ENCODE results near the gene XYLT1. TPM values are rescaled to one million over a fixed set of nuclear protein-coding genes. Genes with fewer than 3 reads are reported as not detected.

XYLT1 gene
- total and polyA plus RNA-seq, 2 donors: 2.2 to 3.5 TPM

DNA sequence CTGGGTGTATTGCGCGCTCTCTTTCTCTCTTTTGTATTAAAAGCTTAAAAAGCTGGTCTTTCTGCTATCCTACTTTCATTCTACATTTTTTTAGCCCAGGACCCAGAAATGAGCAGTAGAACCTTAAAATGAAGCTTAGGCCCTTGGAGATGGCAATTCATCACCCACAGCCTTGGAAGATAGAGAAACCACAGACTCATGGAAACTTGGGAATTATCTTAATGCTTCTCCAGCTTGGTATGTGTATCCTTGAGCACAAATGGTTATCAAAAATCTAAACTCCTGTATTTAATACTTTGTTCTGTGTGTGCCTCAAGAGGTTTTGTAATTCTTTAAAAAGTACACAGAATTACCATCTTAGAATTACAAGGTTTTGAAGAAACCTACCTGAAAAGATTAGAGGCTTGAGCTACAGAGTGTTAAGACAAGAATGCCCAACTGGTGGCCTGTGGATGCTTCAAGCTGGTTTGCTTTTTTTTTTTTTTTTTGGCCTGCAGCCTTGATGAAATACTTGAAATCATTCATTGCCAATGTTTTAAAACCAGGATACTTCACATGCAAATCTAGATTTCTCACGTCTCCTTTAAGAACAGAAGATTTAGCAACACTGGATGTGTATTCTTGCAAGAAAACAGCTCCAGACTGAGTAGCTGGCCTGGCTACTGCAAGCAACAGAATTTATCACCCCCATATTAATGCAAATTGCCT, 105.0 kb downstream of the XYLT1 start:
- peak overlapping the region; percentile 19 to 55 for H3K27ac ChIP-seq (ENCODE audit: low read depth in 1 of 2, low read length in 1 of 2)
- peaks cover 70 to 78% of the 10 kb centered on the region in 2 donors for H3K4me1 ChIP-seq (ENCODE audit: control insufficient read depth in 2 of 2, insufficient read depth in 2 of 2, low read length in 2 of 2)
- 90% methylated on average over 3 of the region's 3 CpGs for WGBS
- no peak for DNase-seq (ENCODE audit: low read depth in 6 of 9, low spot score in 9 of 9)
- no peak overlapping the region for H3K4me3 ChIP-seq (ENCODE audit: low read length in 2 of 2)
- H3K36me3 ChIP-seq (ENCODE audit: control insufficient read depth in 2 of 2, insufficient read depth in 2 of 2, low read length in 1 of 2): no peaks in the 10 kb centered on the region
- H3K27me3 ChIP-seq (ENCODE audit: control insufficient read depth in 2 of 2, insufficient read depth in 1 of 2, low read length in 1 of 2): no peaks in the 10 kb centered on the region
- no peaks in the 10 kb centered on the region for H3K9me3 ChIP-seq (ENCODE audit: control insufficient read depth in 2 of 2, insufficient read depth in 1 of 2, low read length in 1 of 2)

DNA sequence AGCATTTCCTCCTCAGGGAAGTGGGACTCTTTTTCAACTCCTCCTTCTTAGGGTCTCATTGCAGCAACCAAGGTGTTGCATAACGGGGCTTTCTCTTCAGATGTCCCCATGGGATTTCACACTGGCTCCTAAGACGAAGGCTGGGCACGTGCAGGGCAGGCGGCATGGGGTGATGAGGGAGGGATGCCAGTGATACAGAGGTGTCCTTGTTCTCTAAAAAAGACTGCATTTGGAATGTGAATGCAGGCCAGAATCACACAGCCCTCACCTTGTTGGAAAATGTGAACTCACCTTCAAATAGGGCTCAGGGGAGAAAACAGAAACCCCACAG, 105.6 kb downstream of the XYLT1 start:
- no peak for DNase-seq (ENCODE audit: low read depth in 6 of 9, low spot score in 9 of 9)
- no peak overlapping the region for H3K4me3 ChIP-seq (ENCODE audit: low read length in 2 of 2)
- H3K9me3 ChIP-seq (ENCODE audit: control insufficient read depth in 2 of 2, insufficient read depth in 1 of 2, low read length in 1 of 2): no peaks in the 10 kb centered on the region
- H3K36me3 ChIP-seq (ENCODE audit: control insufficient read depth in 2 of 2, insufficient read depth in 2 of 2, low read length in 1 of 2): no peaks in the 10 kb centered on the region
- peak overlapping the region; percentile 19 to 55 for H3K27ac ChIP-seq (ENCODE audit: low read depth in 1 of 2, low read length in 1 of 2)
- H3K27me3 ChIP-seq (ENCODE audit: control insufficient read depth in 2 of 2, insufficient read depth in 1 of 2, low read length in 1 of 2): no peaks in the 10 kb centered on the region
- 95% methylated on average over 4 of the region's 4 CpGs for WGBS
- peaks cover 65 to 73% of the 10 kb centered on the region in 2 donors for H3K4me1 ChIP-seq (ENCODE audit: control insufficient read depth in 2 of 2, insufficient read depth in 2 of 2, low read length in 2 of 2)

DNA sequence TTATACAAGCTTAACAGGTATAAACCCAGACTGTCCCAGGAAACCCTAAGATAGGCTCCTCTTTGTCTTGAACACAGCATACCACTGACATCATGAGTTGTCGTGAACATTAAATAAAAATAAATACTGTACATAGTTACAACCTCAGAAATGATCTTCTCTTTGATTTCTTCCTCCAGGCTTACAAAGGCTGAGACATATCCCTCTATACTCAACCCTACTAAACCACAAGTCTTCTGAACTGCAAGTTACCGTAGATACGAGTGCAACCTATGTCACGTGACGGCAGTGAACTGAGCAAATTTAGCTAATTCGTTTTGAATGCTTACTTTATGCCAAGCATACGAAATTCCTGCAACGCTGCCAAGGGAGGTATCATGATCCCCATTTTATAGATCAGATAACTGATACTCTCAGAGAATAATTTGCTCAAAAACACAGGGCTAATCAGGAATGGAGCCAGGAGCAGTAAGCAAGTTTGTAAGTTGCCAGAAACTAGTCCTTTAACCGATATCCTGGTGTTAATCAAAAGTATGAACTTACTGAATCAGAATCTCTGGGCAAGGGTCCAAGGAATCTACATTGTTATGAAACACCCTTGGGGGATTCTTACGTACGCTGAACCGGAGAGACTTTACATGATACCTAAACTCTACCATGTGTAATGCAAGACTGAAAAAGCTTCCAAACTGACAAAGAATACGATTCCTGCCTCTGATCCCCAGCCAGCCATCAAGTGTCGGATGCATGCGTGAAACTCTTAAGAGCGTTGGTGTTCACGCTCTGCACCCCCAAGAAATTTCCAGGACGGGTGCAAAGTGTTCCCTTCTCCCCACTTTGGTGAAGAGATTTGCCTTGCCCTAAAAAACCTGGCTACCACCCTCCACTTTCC, 106.2 kb downstream of the XYLT1 start:
- Histone ChIP-seq H3K4me1 (ENCODE audit: control insufficient read depth in 2 of 2, insufficient read depth in 2 of 2, low read length in 2 of 2) (peaks cover 66 to 73% of the 10 kb centered on the region in 2 donors), H3K27me3 (ENCODE audit: control insufficient read depth in 2 of 2, insufficient read depth in 1 of 2, low read length in 1 of 2) (no peaks in the 10 kb centered on the region), H3K27ac (ENCODE audit: low read depth in 1 of 2, low read length in 1 of 2) (peak overlapping the region; percentile 78 to 82), H3K36me3 (ENCODE audit: control insufficient read depth in 2 of 2, insufficient read depth in 2 of 2, low read length in 1 of 2) (no peaks in the 10 kb centered on the region), H3K4me3 (ENCODE audit: low read length in 2 of 2) (peak overlapping the region in 1 of 2 donors; percentile 23), H3K9me3 (ENCODE audit: control insufficient read depth in 2 of 2, insufficient read depth in 1 of 2, low read length in 1 of 2) (no peaks in the 10 kb centered on the region)
- WGBS: 49% methylated on average over 18 of the region's 18 CpGs
- peak; percentile 42 to 93 (median 77) for DNase-seq (ENCODE audit: low read depth in 6 of 9, low spot score in 9 of 9)

DNA sequence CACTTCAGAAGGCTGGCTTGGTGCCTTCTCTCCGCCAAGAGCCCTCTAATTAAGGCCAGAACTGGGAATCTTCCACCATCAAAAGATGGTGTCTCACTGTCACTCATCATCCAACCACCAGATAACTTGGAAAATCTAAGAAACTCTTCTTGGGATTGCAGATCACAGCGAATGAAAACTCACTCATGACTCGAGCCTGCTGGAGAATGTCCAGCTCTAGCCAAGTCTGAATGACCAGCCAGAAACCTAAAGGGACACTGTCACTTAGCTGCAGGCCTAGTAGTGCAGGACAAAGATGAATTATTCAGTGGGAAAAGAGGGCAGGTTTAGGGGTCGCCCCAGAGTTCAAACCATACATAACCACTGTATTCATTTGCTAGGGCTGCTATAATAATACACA, 107.8 kb downstream of the XYLT1 start:
- Histone ChIP-seq H3K27ac (ENCODE audit: low read depth in 1 of 2, low read length in 1 of 2) (no peak overlapping the region), H3K4me1 (ENCODE audit: control insufficient read depth in 2 of 2, insufficient read depth in 2 of 2, low read length in 2 of 2) (peaks cover 57 to 63% of the 10 kb centered on the region in 2 donors), H3K9me3 (ENCODE audit: control insufficient read depth in 2 of 2, insufficient read depth in 1 of 2, low read length in 1 of 2) (no peaks in the 10 kb centered on the region), H3K27me3 (ENCODE audit: control insufficient read depth in 2 of 2, insufficient read depth in 1 of 2, low read length in 1 of 2) (no peaks in the 10 kb centered on the region), H3K4me3 (ENCODE audit: low read length in 2 of 2) (no peak overlapping the region), H3K36me3 (ENCODE audit: control insufficient read depth in 2 of 2, insufficient read depth in 2 of 2, low read length in 1 of 2) (no peaks in the 10 kb centered on the region)
- DNase-seq (ENCODE audit: low read depth in 6 of 9, low spot score in 9 of 9): no peak
- WGBS: 97% methylated on average over 4 of the region's 4 CpGs

DNA sequence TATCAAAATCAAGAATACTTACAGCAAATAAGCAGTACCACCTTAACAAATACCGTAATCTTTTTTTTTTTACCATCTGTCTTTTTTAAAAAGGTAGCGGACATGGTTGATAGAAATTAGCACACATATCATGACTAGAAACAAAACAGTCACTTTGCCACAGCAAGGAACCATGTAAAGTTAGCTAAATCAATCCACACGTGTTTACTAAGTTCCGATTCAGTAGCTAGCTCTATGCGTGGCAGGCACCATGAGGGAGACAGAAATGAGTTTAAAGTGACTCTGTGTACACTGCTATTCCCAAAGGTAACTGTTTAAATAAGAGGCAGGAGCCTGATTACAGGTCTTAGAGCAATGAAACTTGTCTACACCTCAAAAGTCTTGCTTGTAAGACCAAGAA, 108.6 kb downstream of the XYLT1 start:
- Histone ChIP-seq H3K4me1 (ENCODE audit: control insufficient read depth in 2 of 2, insufficient read depth in 2 of 2, low read length in 2 of 2) (peaks cover 49 to 55% of the 10 kb centered on the region in 2 donors), H3K27me3 (ENCODE audit: control insufficient read depth in 2 of 2, insufficient read depth in 1 of 2, low read length in 1 of 2) (no peaks in the 10 kb centered on the region), H3K9me3 (ENCODE audit: control insufficient read depth in 2 of 2, insufficient read depth in 1 of 2, low read length in 1 of 2) (no peaks in the 10 kb centered on the region), H3K36me3 (ENCODE audit: control insufficient read depth in 2 of 2, insufficient read depth in 2 of 2, low read length in 1 of 2) (no peaks in the 10 kb centered on the region), H3K4me3 (ENCODE audit: low read length in 2 of 2) (no peak overlapping the region), H3K27ac (ENCODE audit: low read depth in 1 of 2, low read length in 1 of 2) (no peak overlapping the region)
- WGBS: 93% methylated on average over 5 of the region's 5 CpGs
- no peak for DNase-seq (ENCODE audit: low read depth in 6 of 9, low spot score in 9 of 9)

DNA sequence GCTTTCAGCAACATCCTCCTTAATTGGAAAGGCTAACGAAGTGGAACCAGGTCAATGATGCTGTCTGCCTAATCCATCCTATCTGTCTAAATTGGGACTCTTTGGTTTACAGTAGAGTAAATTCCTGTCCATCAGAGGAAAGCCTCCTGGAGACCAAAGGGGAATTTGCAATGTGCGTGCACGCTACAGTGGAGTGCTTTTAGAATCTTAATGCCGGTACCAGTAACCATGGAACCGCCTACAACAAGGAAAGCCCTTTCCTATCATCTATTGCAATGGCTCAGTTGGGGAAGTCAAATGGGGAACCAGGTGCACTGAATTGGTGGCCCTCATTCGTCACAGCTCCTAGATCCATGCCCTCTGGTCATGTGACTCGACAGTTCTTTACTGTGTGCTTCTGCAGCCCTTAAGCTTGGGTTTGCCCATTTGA, 110.1 kb downstream of the XYLT1 start:
- no peak overlapping the region for H3K4me3 ChIP-seq (ENCODE audit: low read length in 2 of 2)
- H3K9me3 ChIP-seq (ENCODE audit: control insufficient read depth in 2 of 2, insufficient read depth in 1 of 2, low read length in 1 of 2): no peaks in the 10 kb centered on the region
- DNase-seq (ENCODE audit: low read depth in 6 of 9, low spot score in 9 of 9): no peak
- no peaks in the 10 kb centered on the region for H3K27me3 ChIP-seq (ENCODE audit: control insufficient read depth in 2 of 2, insufficient read depth in 1 of 2, low read length in 1 of 2)
- H3K4me1 ChIP-seq (ENCODE audit: control insufficient read depth in 2 of 2, insufficient read depth in 2 of 2, low read length in 2 of 2): peaks cover 35 to 40% of the 10 kb centered on the region in 2 donors
- WGBS: 93% methylated on average over 7 of the region's 7 CpGs
- no peaks in the 10 kb centered on the region for H3K36me3 ChIP-seq (ENCODE audit: control insufficient read depth in 2 of 2, insufficient read depth in 2 of 2, low read length in 1 of 2)
- H3K27ac ChIP-seq (ENCODE audit: low read depth in 1 of 2, low read length in 1 of 2): no peak overlapping the region

DNA sequence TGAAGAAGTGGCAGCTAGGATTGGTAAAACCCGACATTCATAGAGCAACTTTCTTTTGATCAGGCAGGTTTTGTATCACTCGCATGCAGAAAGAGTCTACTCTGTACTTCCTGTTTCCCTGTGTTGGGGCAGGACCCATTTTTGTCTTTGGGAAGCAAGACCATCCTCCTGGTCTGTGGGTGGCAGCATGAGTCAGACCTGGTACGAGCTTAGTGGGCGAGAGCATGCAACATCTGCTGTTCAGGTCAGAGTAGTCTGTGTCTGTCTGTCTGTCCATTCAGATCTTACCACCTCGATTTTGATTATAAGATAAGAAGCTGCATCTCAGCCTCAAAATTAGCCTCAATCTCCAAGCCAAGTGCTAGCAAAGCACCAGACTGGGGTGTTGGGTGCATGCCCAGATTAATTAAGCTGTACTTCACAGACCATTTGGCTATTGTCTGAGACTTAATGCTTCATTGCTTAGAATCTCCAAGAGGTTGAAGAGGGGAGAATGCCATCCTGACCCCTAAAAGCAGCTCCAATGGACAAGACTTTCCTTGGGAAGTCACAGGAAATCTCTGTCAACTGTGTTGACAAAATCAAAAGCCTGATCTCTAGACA, 110.9 kb downstream of the XYLT1 start:
- Histone ChIP-seq H3K9me3 (ENCODE audit: control insufficient read depth in 2 of 2, insufficient read depth in 1 of 2, low read length in 1 of 2) (no peaks in the 10 kb centered on the region), H3K4me1 (ENCODE audit: control insufficient read depth in 2 of 2, insufficient read depth in 2 of 2, low read length in 2 of 2) (peaks cover 27 to 32% of the 10 kb centered on the region in 2 donors), H3K27me3 (ENCODE audit: control insufficient read depth in 2 of 2, insufficient read depth in 1 of 2, low read length in 1 of 2) (no peaks in the 10 kb centered on the region), H3K36me3 (ENCODE audit: control insufficient read depth in 2 of 2, insufficient read depth in 2 of 2, low read length in 1 of 2) (no peaks in the 10 kb centered on the region), H3K4me3 (ENCODE audit: low read length in 2 of 2) (no peak overlapping the region), H3K27ac (ENCODE audit: low read depth in 1 of 2, low read length in 1 of 2) (peak overlapping the region in 1 of 2 donors; percentile 47)
- peak in 1 of 9 donors; percentile 41 for DNase-seq (ENCODE audit: low read depth in 6 of 9, low spot score in 9 of 9)
- WGBS: 22% methylated on average over 5 of the region's 5 CpGs

DNA sequence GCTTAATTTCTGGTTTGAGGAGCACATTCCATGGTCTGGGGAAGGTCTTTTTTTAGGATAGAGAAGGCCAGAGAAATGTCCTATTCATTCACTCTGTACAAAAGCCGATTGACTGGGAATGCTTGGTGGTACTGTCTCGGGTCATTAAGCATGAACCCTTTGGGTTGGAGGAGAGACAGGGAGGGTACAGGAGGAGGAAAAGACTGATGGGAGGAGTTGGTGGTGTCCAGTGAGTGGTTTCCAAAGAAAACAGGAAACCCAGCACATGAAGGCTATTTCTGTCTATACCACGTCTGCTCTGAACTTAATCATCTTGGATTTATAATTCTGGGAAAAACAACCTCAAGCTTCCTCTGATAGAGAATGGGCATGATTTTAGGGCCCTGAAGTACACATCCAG, 111.9 kb downstream of the XYLT1 start:
- Histone ChIP-seq H3K9me3 (ENCODE audit: control insufficient read depth in 2 of 2, insufficient read depth in 1 of 2, low read length in 1 of 2) (no peaks in the 10 kb centered on the region), H3K27me3 (ENCODE audit: control insufficient read depth in 2 of 2, insufficient read depth in 1 of 2, low read length in 1 of 2) (no peaks in the 10 kb centered on the region), H3K4me1 (ENCODE audit: control insufficient read depth in 2 of 2, insufficient read depth in 2 of 2, low read length in 2 of 2) (peaks cover 19 to 29% of the 10 kb centered on the region in 2 donors), H3K27ac (ENCODE audit: low read depth in 1 of 2, low read length in 1 of 2) (no peak overlapping the region), H3K36me3 (ENCODE audit: control insufficient read depth in 2 of 2, insufficient read depth in 2 of 2, low read length in 1 of 2) (no peaks in the 10 kb centered on the region), H3K4me3 (ENCODE audit: low read length in 2 of 2) (no peak overlapping the region)
- WGBS: 93% methylated on average over 3 of the region's 3 CpGs
- no peak for DNase-seq (ENCODE audit: low read depth in 6 of 9, low spot score in 9 of 9)

DNA sequence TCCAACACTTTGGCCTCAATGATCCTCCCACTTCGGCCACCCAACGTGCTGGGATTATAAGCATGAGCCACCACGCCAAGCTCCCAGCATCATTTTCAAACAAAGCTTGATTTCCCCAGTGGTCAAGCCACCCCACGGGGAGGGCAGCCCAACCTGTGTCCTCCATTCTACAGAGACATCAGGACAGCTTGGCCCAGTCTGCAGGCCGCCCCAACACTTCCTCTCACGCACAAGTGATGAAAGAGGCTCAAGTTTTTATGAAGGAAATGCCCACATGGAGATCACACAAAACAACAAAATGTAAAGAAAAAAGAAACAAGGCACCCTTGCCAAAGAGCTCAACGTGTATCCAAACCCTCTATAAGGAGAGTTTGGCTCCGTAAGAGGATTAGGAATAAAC, 112.4 kb downstream of the XYLT1 start:
- Histone ChIP-seq H3K36me3 (ENCODE audit: control insufficient read depth in 2 of 2, insufficient read depth in 2 of 2, low read length in 1 of 2) (no peaks in the 10 kb centered on the region), H3K27ac (ENCODE audit: low read depth in 1 of 2, low read length in 1 of 2) (no peak overlapping the region), H3K27me3 (ENCODE audit: control insufficient read depth in 2 of 2, insufficient read depth in 1 of 2, low read length in 1 of 2) (no peaks in the 10 kb centered on the region), H3K4me3 (ENCODE audit: low read length in 2 of 2) (no peak overlapping the region), H3K4me1 (ENCODE audit: control insufficient read depth in 2 of 2, insufficient read depth in 2 of 2, low read length in 2 of 2) (peaks cover 14 to 25% of the 10 kb centered on the region in 2 donors), H3K9me3 (ENCODE audit: control insufficient read depth in 2 of 2, insufficient read depth in 1 of 2, low read length in 1 of 2) (no peaks in the 10 kb centered on the region)
- no peak for DNase-seq (ENCODE audit: low read depth in 6 of 9, low spot score in 9 of 9)
- 96% methylated on average over 8 of the region's 8 CpGs for WGBS

Measured in thymus (tissue), 11 donors.